GM12878 (cell line): ENCODE data around the gene SLC22A6. TPM values are rescaled to one million over a fixed set of nuclear protein-coding genes. Genes with fewer than 3 reads are reported as not detected.

Experiments
- ATAC-seq: fragments of 200-7000 bp; cut with Tn5 transposase; 3 replicates; pipeline ENCODE4 v1.9.1; 2020; ENCODE audit warnings: mild to moderate bottlenecking, moderate library complexity
- BruUV-seq: library from RNA; stranded (reverse); fragments of 400-500 nt; replicated peaks from 2 replicates; lab custom pipeline; 2021; lab: Mats Ljungman, UMichigan
- CTCF ChIA-PET: fragments of 300-600 bp; sonication (Branson Sonifier 250); formaldehyde crosslinking; extraction: SDS; loops from one replicate; lab custom pipeline; 2021; ENCODE audit warnings: inconsistent platforms; lab: Yijun Ruan, JAX
- POLR2A ChIA-PET: fragments of 350-600 bp; formaldehyde crosslinking; extraction: SDS; loops from one replicate; lab custom pipeline; 2021; ENCODE audit warnings: inconsistent platforms; lab: Charles Lee
- RAD21 ChIA-PET: fragments of 300-600 bp; sonication (Branson Sonifier 250); formaldehyde crosslinking; loops from one replicate; lab custom pipeline; 2023; ENCODE audit warnings: antibody characterized with exemption; ENCODE audit not compliant: unreplicated experiment; lab: Charles Lee
- SMC1A ChIA-PET: fragments of 300-600 bp; sonication (Branson Sonifier 250); formaldehyde crosslinking; loops from one replicate; lab custom pipeline; 2023; ENCODE audit not compliant: unreplicated experiment, uncharacterized antibody; lab: Charles Lee
- DNase-seq: peaks from one replicate; pipeline ENCODE4 v3.0.0-alpha.2; 2011; ENCODE audit warnings: low read depth, low spot score
- FAIRE-seq: peaks from 3 replicates; lab custom pipeline; 2011; peaks lifted over from hg19 to GRCh38; lab: Jason Lieb, UNC
- H2AFZ ChIP-seq: 2 replicates; pipeline ENCODE4 v1.6.0; 2011; ENCODE audit warnings: low read depth, low read length, control low read depth; ENCODE audit not compliant: control insufficient read depth
- H3K27ac ChIP-seq: 2 replicates; pipeline ENCODE4 v1.5.1; 2011; ENCODE audit warnings: control low read depth; ENCODE audit not compliant: control insufficient read depth, insufficient read depth
- H3K27me3 ChIP-seq, 2 experiments: replicated peaks in 1 of 2; 2 replicates each; pipeline versions ENCODE4 v1.6.0 to v1.6.1; 2011; ENCODE audit warnings: low read length in 1 of 2; ENCODE audit not compliant: control insufficient read depth in 2 of 2, insufficient read depth in 2 of 2
- H3K36me3 ChIP-seq, 2 experiments: 2 replicates each; pipeline ENCODE4 v1.5.1; 2011; ENCODE audit warnings: low read length in 1 of 2; ENCODE audit not compliant: control insufficient read depth in 2 of 2, insufficient read depth in 2 of 2
- H3K4me1 ChIP-seq: 2 replicates; pipeline ENCODE4 v1.6.1; 2011; ENCODE audit warnings: mild to moderate bottlenecking, low read length, moderate library complexity, mixed read lengths; ENCODE audit not compliant: control insufficient read depth, insufficient read depth
- H3K4me2 ChIP-seq: 2 replicates; pipeline ENCODE4 v1.6.0; 2011; ENCODE audit warnings: control low read depth; ENCODE audit not compliant: control insufficient read depth, insufficient read depth
- H3K4me3 ChIP-seq: fragments of 200-600 bp; sonication (generic); 2 replicates; pipeline ENCODE4 v1.5.1; 2016
- H3K79me2 ChIP-seq: 2 replicates; pipeline ENCODE4 v1.6.0; 2011; ENCODE audit warnings: low read length; ENCODE audit not compliant: control insufficient read depth, insufficient read depth
- H3K9ac ChIP-seq: 2 replicates; pipeline ENCODE4 v1.8.0; 2011; ENCODE audit warnings: low read length, control low read depth, mixed read lengths; ENCODE audit not compliant: control insufficient read depth, insufficient read depth
- H3K9me3 ChIP-seq: replicated peaks from 3 replicates; pipeline ENCODE4 v1.5.1; 2011; ENCODE audit warnings: mild to moderate bottlenecking, low read length; ENCODE audit not compliant: control insufficient read depth, insufficient read depth
- H4K20me1 ChIP-seq: 2 replicates; pipeline ENCODE4 v1.6.0; 2011; ENCODE audit not compliant: control insufficient read depth, insufficient read depth
- BRCA1 ChIP-seq: IDR thresholded peaks from 2 replicates; pipeline ENCODE4 v1.6.1; 2011; ENCODE audit warnings: low read depth, low read length, improper control_type of control experiment
- CHD1 ChIP-seq: IDR thresholded peaks from 2 replicates; pipeline ENCODE4 v1.6.1; 2012; ENCODE audit warnings: low read depth, low read length, improper control_type of control experiment
- ESRRA ChIP-seq: IDR thresholded peaks from 2 replicates; pipeline ENCODE4 v1.6.1; 2012; ENCODE audit warnings: mild to moderate bottlenecking, low read length, improper control_type of control experiment
- FOS ChIP-seq: IDR thresholded peaks from 3 replicates; pipeline ENCODE4 v1.6.1; 2011; ENCODE audit warnings: borderline replicate concordance; ENCODE audit not compliant: insufficient read length; ENCODE audit errors: extremely low read depth
- HDAC2 ChIP-seq: fragments of 200-600 bp; sonication (generic); IDR thresholded peaks from 2 replicates; pipeline ENCODE4 v1.6.1; 2017
- JUND ChIP-seq: IDR thresholded peaks from 2 replicates; pipeline ENCODE4 v1.6.1; 2012; ENCODE audit warnings: low read depth, mild to moderate bottlenecking, low read length, improper control_type of control experiment, moderate library complexity
- PAX5 ChIP-seq: IDR thresholded peaks from 2 replicates; pipeline ENCODE4 v1.6.1; 2011; ENCODE audit warnings: low read depth, low read length, borderline replicate concordance
- POLR2AphosphoS2 ChIP-seq: IDR thresholded peaks from 2 replicates; pipeline ENCODE4 v1.6.1; 2011; ENCODE audit warnings: low read depth, mild to moderate bottlenecking, low read length, improper control_type of control experiment, moderate library complexity
- POU2F2 ChIP-seq: IDR thresholded peaks from 3 replicates; pipeline ENCODE4 v1.6.1; 2011; ENCODE audit warnings: low read depth, mild to moderate bottlenecking, low read length, borderline replicate concordance
- RAD21 ChIP-seq: IDR thresholded peaks from 2 replicates; pipeline ENCODE4 v1.6.1; 2011; ENCODE audit warnings: mild to moderate bottlenecking, low read depth, low read length, moderate library complexity; ENCODE audit not compliant: insufficient read depth
- RAD51 ChIP-seq: fragments of 450-650 bp; IDR thresholded peaks from 2 replicates; pipeline ENCODE4 v1.6.1; 2016; ENCODE audit warnings: moderate library complexity, mild to moderate bottlenecking, inconsistent platforms
- RBBP5 ChIP-seq: fragments of 200-600 bp; sonication (generic); conservative IDR thresholded peaks from 2 replicates; pipeline ENCODE4 v1.6.1; 2016
- SMC3 ChIP-seq: IDR thresholded peaks from 2 replicates; pipeline ENCODE4 v1.6.1; 2011; ENCODE audit warnings: low read length, improper control_type of control experiment, borderline replicate concordance
- STAT1 ChIP-seq: fragments of 450-650 bp; conservative IDR thresholded peaks from 2 replicates; pipeline ENCODE4 v1.6.1; 2014; ENCODE audit warnings: antibody characterized with exemption, mild to moderate bottlenecking
- SUZ12 ChIP-seq: fragments of 200-600 bp; sonication (generic); IDR thresholded peaks from one replicate; pipeline ENCODE4 v1.6.1; 2018; ENCODE audit warnings: antibody characterized with exemption, mild to moderate bottlenecking; ENCODE audit not compliant: unreplicated experiment
- WGBS: methylation state at CpG from one replicate; pipeline ENCODE4 v1.1.6; 2016; ENCODE audit warnings: low lambda C conversion rate; ENCODE audit not compliant: insufficient replicate concordance, insufficient coverage; ENCODE audit errors: missing lambda C conversion rate; 5-methylcytosine and 5-hydroxymethylcytosine counted together
- in situ Hi-C: fragments of 300-500 bp; cut with MboI; formaldehyde crosslinking; loops from 9 replicates; pipeline ENCODE4 v1.14.3; 2018; ENCODE audit warnings: mixed read lengths
- intact Hi-C: fragments of 100-400 bp; cut with micrococcal nuclease; formaldehyde crosslinking; loops from one replicate; pipeline ENCODE4 v1.14.2; 2022; ENCODE audit not compliant: unreplicated experiment
- polyA plus RNA-seq, 11 experiments: library from polyadenylated mRNA; depleted of rRNA in 4 of 11; unstranded in 6 of 11; stranded (reverse) in 5 of 11; fragments of >200 nt; fragmentation: Nextera tagmentation in 4 of 11; fragmentation: Illumina TruSeq in 1 of 11; extraction: Ambion mirVana in 4 of 11; extraction: Trizol in 1 of 11; gene quantifications; 1 replicate in 1 of 11; 2 replicates in 10 of 11; pipeline versions ENCODE4 v1.2.1 to v1.2.3, GENCODE V29; 2011 to 2016; ENCODE audit warnings: inconsistent platforms in 2 of 11, missing spikeins in 2 of 11, low read depth in 1 of 11
- total RNA-seq, 4 experiments: library from RNA; depleted of rRNA in 3 of 4; stranded (reverse); fragments of >200 nt in 3 of 4; fragmentation: Illumina TruSeq in 1 of 4; extraction: Trizol in 1 of 4; gene quantifications; 2 replicates each; pipeline versions ENCODE4 v1.2.1 to v1.2.3, GENCODE V29; 2013 to 2021
- TF ChIP-seq, protein P1 (sequence below): fragments of 450-650 bp; IDR thresholded peaks from 2 replicates; pipeline ENCODE4 v1.6.1; 2014; ENCODE audit warnings: mild to moderate bottlenecking
- TF ChIP-seq, protein P2 (sequence below): IDR thresholded peaks from 2 replicates; pipeline ENCODE4 v1.6.1; 2011; ENCODE audit warnings: low read depth, low read length, improper control_type of control experiment, borderline replicate concordance
- TF ChIP-seq, protein P3 (sequence below): fragments of 450-650 bp; IDR thresholded peaks from 2 replicates; pipeline ENCODE4 v1.6.1; 2017; ENCODE audit warnings: mild to moderate bottlenecking, low read depth, inconsistent platforms; ENCODE audit not compliant: poor library complexity, severe bottlenecking
- TF ChIP-seq, protein P4 (sequence below): fragments of 150-350 bp; IDR thresholded peaks from 2 replicates; pipeline ENCODE4 v1.6.1; 2016; ENCODE audit warnings: low read depth, low read length

SLC22A6 gene
- total and polyA plus RNA-seq, 10 of the 15 experiments (the other 5 are each of a cell fraction or from before 2014, with no cell fraction given), result not detected

DNA sequence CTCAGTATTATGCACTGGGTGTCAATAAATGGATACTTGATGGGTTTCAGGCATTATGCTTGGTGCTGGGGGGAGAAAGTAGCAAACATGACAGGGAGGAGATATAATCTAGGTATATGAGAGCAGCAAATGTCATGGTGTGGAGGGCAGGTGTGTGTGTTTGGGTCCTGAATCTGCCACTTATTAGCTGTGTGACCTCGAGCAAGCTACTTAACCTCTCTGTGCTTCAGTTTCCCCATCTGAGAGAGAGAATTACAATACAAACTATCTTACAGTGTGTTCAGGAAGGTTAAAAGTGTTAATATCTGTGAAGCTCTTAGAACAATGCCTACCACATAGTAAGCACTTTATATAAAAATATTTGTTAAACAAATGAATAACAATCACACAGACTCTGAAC is 28.1 kb upstream of the SLC22A6 start:
- in situ Hi-C loops, result no loop called here
- TF ChIP-seq STAT1 (no peak), HDAC2 (no peak), CHD1 (no peak), BRCA1 (no peak), RBBP5 (no peak), RAD21 (no peak), RAD51 (no peak), SMC3 (no peak), POLR2AphosphoS2 (no peak), PAX5 (no peak), JUND (no peak), FOS (no peak), POU2F2 (no peak), SUZ12 (no peak), ESRRA (no peak)
- TF ChIP-seq, protein P1, sequence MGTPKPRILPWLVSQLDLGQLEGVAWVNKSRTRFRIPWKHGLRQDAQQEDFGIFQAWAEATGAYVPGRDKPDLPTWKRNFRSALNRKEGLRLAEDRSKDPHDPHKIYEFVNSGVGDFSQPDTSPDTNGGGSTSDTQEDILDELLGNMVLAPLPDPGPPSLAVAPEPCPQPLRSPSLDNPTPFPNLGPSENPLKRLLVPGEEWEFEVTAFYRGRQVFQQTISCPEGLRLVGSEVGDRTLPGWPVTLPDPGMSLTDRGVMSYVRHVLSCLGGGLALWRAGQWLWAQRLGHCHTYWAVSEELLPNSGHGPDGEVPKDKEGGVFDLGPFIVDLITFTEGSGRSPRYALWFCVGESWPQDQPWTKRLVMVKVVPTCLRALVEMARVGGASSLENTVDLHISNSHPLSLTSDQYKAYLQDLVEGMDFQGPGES, result no peak
- TF ChIP-seq, protein P2, sequence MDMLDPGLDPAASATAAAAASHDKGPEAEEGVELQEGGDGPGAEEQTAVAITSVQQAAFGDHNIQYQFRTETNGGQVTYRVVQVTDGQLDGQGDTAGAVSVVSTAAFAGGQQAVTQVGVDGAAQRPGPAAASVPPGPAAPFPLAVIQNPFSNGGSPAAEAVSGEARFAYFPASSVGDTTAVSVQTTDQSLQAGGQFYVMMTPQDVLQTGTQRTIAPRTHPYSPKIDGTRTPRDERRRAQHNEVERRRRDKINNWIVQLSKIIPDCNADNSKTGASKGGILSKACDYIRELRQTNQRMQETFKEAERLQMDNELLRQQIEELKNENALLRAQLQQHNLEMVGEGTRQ, result no peak
- TF ChIP-seq, protein P3, sequence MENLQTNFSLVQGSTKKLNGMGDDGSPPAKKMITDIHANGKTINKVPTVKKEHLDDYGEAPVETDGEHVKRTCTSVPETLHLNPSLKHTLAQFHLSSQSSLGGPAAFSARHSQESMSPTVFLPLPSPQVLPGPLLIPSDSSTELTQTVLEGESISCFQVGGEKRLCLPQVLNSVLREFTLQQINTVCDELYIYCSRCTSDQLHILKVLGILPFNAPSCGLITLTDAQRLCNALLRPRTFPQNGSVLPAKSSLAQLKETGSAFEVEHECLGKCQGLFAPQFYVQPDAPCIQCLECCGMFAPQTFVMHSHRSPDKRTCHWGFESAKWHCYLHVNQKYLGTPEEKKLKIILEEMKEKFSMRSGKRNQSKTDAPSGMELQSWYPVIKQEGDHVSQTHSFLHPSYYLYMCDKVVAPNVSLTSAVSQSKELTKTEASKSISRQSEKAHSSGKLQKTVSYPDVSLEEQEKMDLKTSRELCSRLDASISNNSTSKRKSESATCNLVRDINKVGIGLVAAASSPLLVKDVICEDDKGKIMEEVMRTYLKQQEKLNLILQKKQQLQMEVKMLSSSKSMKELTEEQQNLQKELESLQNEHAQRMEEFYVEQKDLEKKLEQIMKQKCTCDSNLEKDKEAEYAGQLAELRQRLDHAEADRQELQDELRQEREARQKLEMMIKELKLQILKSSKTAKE, result no peak
- TF ChIP-seq, protein P4, sequence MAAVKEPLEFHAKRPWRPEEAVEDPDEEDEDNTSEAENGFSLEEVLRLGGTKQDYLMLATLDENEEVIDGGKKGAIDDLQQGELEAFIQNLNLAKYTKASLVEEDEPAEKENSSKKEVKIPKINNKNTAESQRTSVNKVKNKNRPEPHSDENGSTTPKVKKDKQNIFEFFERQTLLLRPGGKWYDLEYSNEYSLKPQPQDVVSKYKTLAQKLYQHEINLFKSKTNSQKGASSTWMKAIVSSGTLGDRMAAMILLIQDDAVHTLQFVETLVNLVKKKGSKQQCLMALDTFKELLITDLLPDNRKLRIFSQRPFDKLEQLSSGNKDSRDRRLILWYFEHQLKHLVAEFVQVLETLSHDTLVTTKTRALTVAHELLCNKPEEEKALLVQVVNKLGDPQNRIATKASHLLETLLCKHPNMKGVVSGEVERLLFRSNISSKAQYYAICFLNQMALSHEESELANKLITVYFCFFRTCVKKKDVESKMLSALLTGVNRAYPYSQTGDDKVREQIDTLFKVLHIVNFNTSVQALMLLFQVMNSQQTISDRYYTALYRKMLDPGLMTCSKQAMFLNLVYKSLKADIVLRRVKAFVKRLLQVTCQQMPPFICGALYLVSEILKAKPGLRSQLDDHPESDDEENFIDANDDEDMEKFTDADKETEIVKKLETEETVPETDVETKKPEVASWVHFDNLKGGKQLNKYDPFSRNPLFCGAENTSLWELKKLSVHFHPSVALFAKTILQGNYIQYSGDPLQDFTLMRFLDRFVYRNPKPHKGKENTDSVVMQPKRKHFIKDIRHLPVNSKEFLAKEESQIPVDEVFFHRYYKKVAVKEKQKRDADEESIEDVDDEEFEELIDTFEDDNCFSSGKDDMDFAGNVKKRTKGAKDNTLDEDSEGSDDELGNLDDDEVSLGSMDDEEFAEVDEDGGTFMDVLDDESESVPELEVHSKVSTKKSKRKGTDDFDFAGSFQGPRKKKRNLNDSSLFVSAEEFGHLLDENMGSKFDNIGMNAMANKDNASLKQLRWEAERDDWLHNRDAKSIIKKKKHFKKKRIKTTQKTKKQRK, result no peak
- RAD21 ChIA-PET, result no interaction called here
- DNase-seq, result no peak
- Histone ChIP-seq H4K20me1 (no peaks in the 10 kb centered on the region), H3K27ac (no peak overlapping the region), H3K27me3 (peaks cover 2 to 4% of the 10 kb centered on the region in 2 experiments; a peak in 3 of 4 replicates), H3K36me3 (no peaks in the 10 kb centered on the region), H3K9ac (no peak overlapping the region), H3K9me3 (no peaks in the 10 kb centered on the region), H2AFZ (no peak overlapping the region), H3K4me1 (no peaks in the 10 kb centered on the region), H3K4me2 (no peak overlapping the region), H3K79me2 (no peaks in the 10 kb centered on the region), H3K4me3 (no peak overlapping the region)
- SMC1A ChIA-PET, result no interaction called here
- intact Hi-C loops, result no loop called here
- CTCF ChIA-PET, result interaction anchor here (0.5 to 1.5 kb wide), 3 partner anchors 9 to 745 kb away, joined by 3 to 5 read pairs (median 4); no protein-coding TSS in a partner anchor
- 0% methylated on average over 1 of the region's 1 CpG for WGBS
- no TSS peak for BruUV-seq
- no peak for FAIRE-seq
- ATAC-seq, result no peak
- POLR2A ChIA-PET, result no interaction called here
